GM18870 (cell line): ENCODE measurements around the gene NR2C2.

ENCODE experiments used
- ATAC-seq: cut with Tn5 transposase; IDR thresholded peaks from one replicate; pipeline ENCODE4 v1.9.1; 2021; ENCODE audit warnings: moderate library complexity; ENCODE audit not compliant: unreplicated experiment

NR2C2 gene

DNA sequence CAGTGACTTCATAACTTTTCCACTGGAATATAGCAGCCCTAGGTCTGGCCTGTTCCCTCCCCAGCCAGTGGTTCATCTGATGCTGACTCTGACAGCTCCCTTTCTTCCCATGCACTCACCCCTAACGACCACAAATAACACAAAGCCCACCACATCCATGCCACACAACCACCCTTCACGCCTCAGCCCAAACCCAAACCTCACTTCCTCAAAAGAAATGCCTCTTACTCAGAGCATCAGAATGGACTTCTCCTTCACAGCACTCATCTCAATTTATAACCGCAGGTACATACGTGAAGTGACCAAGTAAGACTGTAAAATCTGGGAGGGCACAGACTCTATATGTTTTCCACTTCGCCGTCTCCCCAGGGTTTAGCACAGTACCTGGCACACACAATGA lies 150.5 kb downstream of the NR2C2 start:
- ATAC-seq, result no peak
